ENCODE measurements around the gene WDR1. TPM values are rescaled to one million over a fixed set of nuclear protein-coding genes. Genes with fewer than 3 reads are reported as not detected.
A peak's percentile ranks its signal among the peaks of the same experiment; 100 is the strongest.

WDR1 gene
- total and polyA plus RNA-seq, 5 donors from 2014 or later, result 312 to 422 (median 356) TPM

DNA sequence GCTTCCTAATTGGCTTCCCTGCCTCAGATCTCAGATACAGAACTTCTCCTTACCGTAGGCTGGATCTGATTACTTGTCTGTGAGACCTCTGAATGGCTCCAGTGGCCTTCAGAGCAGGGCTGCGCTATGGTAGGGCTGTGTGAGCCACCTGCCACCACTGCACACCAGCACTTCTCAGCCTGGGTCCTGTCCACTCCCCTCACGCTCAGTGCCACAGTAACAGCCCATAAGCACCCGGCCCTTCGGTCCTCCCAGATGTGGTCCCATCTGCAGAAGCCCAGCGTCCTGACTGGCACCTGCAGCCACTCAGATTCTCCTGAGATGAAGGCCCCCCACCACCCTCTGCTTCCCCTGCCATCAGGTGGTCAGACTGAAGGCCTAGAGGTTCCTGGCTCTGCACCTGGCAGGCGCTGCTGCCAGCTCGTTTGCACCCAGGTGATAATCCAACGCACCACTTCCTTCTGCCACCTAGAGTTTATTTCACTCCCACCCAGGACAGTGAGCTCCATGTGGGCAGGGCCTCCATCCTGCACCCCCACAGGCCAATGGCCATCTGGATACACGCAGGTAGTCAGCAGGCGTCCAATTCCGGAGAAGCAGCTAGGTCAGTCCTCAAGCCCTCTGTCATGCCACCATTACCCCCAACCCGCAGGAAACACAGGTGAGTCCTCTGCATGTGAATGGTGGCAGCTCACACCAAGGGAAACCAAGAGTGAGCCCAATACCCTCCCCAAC is 5.4 kb downstream of the WDR1 start:
- Mint-ChIP-seq H3K9me3 (no peaks in the 10 kb centered on the region), H3K27ac (peak overlapping the region; percentile 92 to 96 (median 95)), H3K36me3 (peaks cover 59% of the 10 kb centered on the region), H3K4me1 (peaks cover 28 to 98% (median 72%) of the 10 kb centered on the region in 4 donors), H3K4me3 (peak overlapping the region; percentile 62 to 99 (median 76)), H3K27me3 (no peaks in the 10 kb centered on the region)
- DNase-seq, result no peak
- Histone ChIP-seq H3K36me3 (ENCODE audit: control insufficient read depth, insufficient read depth, low read length) (peaks cover 81% of the 10 kb centered on the region), H3K4me1 (ENCODE audit: control insufficient read depth, insufficient read depth, low read length, poor library complexity, severe bottlenecking) (peaks cover 97% of the 10 kb centered on the region), H3K9me3 (ENCODE audit: control insufficient read depth in 2 of 2, low read length in 2 of 2) (no peaks in the 10 kb centered on the region), H3K27me3 (ENCODE audit: control insufficient read depth, insufficient read depth, low read length) (no peaks in the 10 kb centered on the region), H3K27ac (ENCODE audit: insufficient read depth, low read length, poor library complexity, severe bottlenecking) (peak overlapping the region; percentile 52), H3K4me3 (ENCODE audit: low read depth, low read length) (peak overlapping the region; percentile 61)
- ATAC-seq (ENCODE audit: low read depth in 2 of 2), result no peak

DNA sequence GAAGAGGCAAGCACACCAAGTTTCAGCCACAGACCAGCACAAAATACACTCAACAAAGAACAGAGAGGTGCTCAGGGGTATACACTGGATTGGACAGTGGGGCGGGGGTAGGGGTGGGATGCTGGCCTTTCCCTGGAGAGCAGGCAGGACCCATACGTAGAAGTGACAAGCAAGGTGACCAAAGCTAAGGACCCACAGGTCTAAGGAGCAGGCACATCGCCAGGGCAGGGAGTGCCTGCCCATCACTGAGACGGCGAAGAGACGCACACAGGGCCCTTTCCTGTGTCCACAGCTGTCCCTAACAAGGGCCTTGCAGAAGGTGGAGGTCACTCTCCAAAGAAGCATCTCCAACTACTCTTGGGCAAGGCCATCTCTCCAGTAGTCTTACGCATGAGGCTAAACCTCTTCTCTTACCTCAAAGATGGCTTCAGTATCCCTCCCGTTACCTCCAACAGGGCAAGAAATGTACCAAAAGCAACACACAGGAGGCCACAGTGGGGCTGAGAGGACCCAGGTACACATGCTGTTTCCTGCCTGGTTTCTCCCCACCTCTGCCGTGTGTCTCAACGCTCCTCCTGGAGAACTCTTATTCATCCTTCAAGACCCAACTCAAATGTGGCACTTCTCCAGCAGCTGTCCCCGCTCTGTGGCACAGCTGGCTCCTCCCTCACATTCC is 6.5 kb downstream of the WDR1 start:
- DNase-seq (no peak), ATAC-seq (ENCODE audit: low read depth in 2 of 2) (no peak)
- peaks cover 58% of the 10 kb centered on the region for H3K36me3 Mint-ChIP-seq
- H3K4me1 ChIP-seq (ENCODE audit: control insufficient read depth, insufficient read depth, low read length, poor library complexity, severe bottlenecking), result peaks cover 100% of the 10 kb centered on the region
- no peaks in the 10 kb centered on the region for H3K9me3 Mint-ChIP-seq
- H3K9me3 ChIP-seq (ENCODE audit: control insufficient read depth in 2 of 2, low read length in 2 of 2), result no peaks in the 10 kb centered on the region
- no peaks in the 10 kb centered on the region for H3K27me3 ChIP-seq (ENCODE audit: control insufficient read depth, insufficient read depth, low read length)
- H3K4me3 Mint-ChIP-seq, result peak overlapping the region; percentile 78 to 99 (median 86)
- peak overlapping the region; percentile 92 to 96 (median 95) for H3K27ac Mint-ChIP-seq
- H3K27me3 Mint-ChIP-seq, result no peaks in the 10 kb centered on the region
- peak overlapping the region; percentile 61 for H3K4me3 ChIP-seq (ENCODE audit: low read depth, low read length)
- H3K27ac ChIP-seq (ENCODE audit: insufficient read depth, low read length, poor library complexity, severe bottlenecking), result peak overlapping the region; percentile 62
- peaks cover 28 to 100% (median 79%) of the 10 kb centered on the region in 4 donors for H3K4me1 Mint-ChIP-seq
- H3K36me3 ChIP-seq (ENCODE audit: control insufficient read depth, insufficient read depth, low read length), result peaks cover 77% of the 10 kb centered on the region

DNA sequence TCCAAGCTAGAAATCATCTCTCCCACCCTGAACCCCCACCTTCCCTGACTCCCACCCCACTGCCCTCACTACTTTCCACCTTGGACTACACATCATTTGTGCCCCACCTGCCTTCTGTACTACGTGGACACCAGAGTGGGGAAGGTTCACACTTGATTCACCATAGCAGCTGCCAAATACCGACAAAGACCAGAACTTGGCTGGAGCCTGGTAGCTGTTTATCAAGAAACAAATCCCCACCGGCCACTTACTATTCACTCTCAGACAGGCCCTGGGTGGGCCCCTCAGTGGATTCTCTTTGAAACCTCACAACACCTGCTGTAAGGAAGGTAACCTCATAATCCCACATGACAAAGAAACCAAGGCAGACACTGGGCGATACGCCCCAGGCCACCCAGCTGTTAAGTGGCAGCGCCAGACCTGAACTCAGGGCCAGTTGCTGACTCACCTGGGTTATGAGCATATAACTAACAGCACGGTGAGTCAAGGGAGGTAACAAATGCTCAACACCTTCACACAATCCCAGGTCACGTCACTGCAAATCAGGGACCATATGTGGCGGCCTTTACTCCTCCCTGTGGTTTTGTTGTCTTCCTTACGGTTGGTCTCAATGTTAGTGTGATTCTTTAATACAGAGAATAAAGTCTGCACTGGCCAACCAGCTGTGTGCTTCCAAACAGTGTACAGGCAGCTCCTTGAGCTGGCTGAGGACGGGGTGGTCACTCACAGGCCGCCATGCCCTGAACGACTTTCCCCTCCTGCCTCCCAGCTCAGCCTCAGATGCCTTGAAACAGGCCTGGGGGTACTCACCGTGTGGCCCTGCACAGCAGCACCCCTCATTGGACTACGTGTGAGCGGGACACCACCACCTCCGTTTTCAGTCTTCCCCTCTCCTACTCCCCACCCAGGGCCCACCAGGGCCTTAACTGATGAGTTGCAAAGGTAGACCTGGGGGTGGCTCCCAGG is 7.5 kb downstream of the WDR1 start:
- Mint-ChIP-seq H3K27me3 (no peaks in the 10 kb centered on the region), H3K9me3 (no peaks in the 10 kb centered on the region), H3K27ac (peak overlapping the region; percentile 92 to 96 (median 95)), H3K4me1 (peaks cover 29 to 100% (median 84%) of the 10 kb centered on the region in 4 donors), H3K4me3 (peak overlapping the region; percentile 78 to 99 (median 86)), H3K36me3 (peaks cover 62% of the 10 kb centered on the region)
- H3K27me3 ChIP-seq (ENCODE audit: control insufficient read depth, insufficient read depth, low read length), result no peaks in the 10 kb centered on the region
- H3K4me1 ChIP-seq (ENCODE audit: control insufficient read depth, insufficient read depth, low read length, poor library complexity, severe bottlenecking), result peaks cover 100% of the 10 kb centered on the region
- peaks cover 77% of the 10 kb centered on the region for H3K36me3 ChIP-seq (ENCODE audit: control insufficient read depth, insufficient read depth, low read length)
- DNase-seq (peak in 1 of 3 donors; percentile 43), ATAC-seq (ENCODE audit: low read depth in 2 of 2) (peak; percentile 16 to 40)
- H3K9me3 ChIP-seq (ENCODE audit: control insufficient read depth in 2 of 2, low read length in 2 of 2), result no peaks in the 10 kb centered on the region
- peak overlapping the region; percentile 50 for H3K4me3 ChIP-seq (ENCODE audit: low read depth, low read length)
- peak overlapping the region; percentile 62 for H3K27ac ChIP-seq (ENCODE audit: insufficient read depth, low read length, poor library complexity, severe bottlenecking)

DNA sequence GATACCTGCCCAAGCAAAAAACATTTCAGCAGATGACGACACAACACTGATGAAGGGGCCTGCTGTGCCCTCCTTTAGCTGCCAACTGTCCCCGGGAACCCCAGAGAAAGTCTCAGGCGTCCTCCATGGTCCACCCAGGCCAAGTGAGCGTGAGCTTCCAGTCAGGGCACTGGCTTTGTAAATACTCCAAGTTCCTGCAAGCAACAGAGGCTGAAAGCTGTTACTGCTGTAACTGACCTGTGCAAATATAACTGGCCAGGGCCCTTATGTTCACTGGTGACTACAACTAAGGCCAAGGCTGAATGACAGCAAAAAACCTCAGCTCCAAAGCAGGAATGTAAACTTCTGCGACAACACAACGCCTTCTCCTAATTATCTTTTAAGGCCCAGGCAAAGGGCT is 8.2 kb downstream of the WDR1 start:
- H3K4me3 Mint-ChIP-seq, result peak overlapping the region; percentile 78 to 99 (median 86)
- H3K9me3 Mint-ChIP-seq, result no peaks in the 10 kb centered on the region
- Histone ChIP-seq H3K4me3 (ENCODE audit: low read depth, low read length) (peak overlapping the region; percentile 48), H3K4me1 (ENCODE audit: control insufficient read depth, insufficient read depth, low read length, poor library complexity, severe bottlenecking) (peaks cover 96% of the 10 kb centered on the region), H3K27ac (ENCODE audit: insufficient read depth, low read length, poor library complexity, severe bottlenecking) (peak overlapping the region; percentile 75), H3K36me3 (ENCODE audit: control insufficient read depth, insufficient read depth, low read length) (peaks cover 72% of the 10 kb centered on the region), H3K27me3 (ENCODE audit: control insufficient read depth, insufficient read depth, low read length) (no peaks in the 10 kb centered on the region), H3K9me3 (ENCODE audit: control insufficient read depth in 2 of 2, low read length in 2 of 2) (no peaks in the 10 kb centered on the region)
- DNase-seq (no peak), ATAC-seq (ENCODE audit: low read depth in 2 of 2) (no peak)
- H3K36me3 Mint-ChIP-seq, result peaks cover 58% of the 10 kb centered on the region
- H3K27me3 Mint-ChIP-seq, result no peaks in the 10 kb centered on the region
- peaks cover 24 to 99% (median 84%) of the 10 kb centered on the region in 4 donors for H3K4me1 Mint-ChIP-seq
- peak overlapping the region; percentile 92 to 96 (median 95) for H3K27ac Mint-ChIP-seq

DNA sequence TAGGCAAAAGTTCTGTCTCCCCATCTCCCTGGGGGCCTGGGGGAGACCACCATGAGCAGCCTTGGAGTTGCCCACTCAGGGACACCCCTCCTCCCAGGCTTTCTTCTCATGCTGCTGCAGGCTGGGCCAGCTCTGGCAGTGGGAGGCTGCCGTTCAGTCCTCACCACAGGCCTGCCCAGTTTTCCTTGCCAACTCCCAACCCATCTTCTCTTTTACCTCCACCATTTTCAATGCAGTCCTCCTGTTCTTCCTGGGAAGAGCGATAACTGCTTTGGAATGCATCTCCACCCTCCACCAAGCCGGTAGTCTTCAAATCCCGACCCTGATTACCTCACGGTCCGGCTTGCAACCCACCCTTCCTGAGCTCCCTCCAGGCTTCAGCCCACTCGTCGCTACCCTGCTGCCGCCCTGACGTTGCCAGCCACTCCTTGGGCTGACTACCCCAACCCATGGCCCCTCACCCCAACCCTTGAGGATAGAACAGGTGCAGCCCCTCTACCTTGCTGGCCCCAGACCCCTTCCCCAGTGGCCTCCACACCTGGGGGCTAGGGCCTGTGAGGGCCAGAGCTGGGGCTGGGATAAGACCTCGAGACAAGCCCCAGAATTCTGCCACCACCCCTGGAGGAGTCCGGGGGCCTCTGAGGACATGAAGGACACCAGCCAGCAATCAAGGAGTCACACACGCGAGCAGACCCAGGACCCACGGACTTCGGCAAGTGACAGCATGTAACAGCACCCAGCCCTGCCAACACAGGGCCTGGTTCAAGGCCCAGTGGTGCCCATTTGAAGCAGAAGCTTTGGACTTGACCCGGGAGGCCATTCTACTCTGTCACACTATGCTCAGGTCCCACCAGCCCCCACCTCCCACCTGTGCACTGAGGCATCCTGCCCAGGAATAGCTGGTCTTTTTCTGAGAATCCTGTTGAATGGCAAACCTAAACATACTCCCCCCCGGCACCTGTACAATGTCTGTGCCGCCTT is 9.2 kb downstream of the WDR1 start:
- Mint-ChIP-seq H3K27me3 (no peaks in the 10 kb centered on the region), H3K36me3 (peaks cover 57% of the 10 kb centered on the region), H3K27ac (peak overlapping the region; percentile 92 to 95 (median 95)), H3K9me3 (no peaks in the 10 kb centered on the region), H3K4me1 (peaks cover 22 to 99% (median 84%) of the 10 kb centered on the region in 4 donors), H3K4me3 (peak overlapping the region; percentile 78 to 99 (median 86))
- peak overlapping the region; percentile 75 for H3K27ac ChIP-seq (ENCODE audit: insufficient read depth, low read length, poor library complexity, severe bottlenecking)
- no peak for DNase-seq
- no peaks in the 10 kb centered on the region for H3K9me3 ChIP-seq (ENCODE audit: control insufficient read depth in 2 of 2, low read length in 2 of 2)
- no peak for ATAC-seq (ENCODE audit: low read depth in 2 of 2)
- H3K4me3 ChIP-seq (ENCODE audit: low read depth, low read length), result peak overlapping the region; percentile 64
- no peaks in the 10 kb centered on the region for H3K27me3 ChIP-seq (ENCODE audit: control insufficient read depth, insufficient read depth, low read length)
- H3K36me3 ChIP-seq (ENCODE audit: control insufficient read depth, insufficient read depth, low read length), result peaks cover 72% of the 10 kb centered on the region
- H3K4me1 ChIP-seq (ENCODE audit: control insufficient read depth, insufficient read depth, low read length, poor library complexity, severe bottlenecking), result peaks cover 96% of the 10 kb centered on the region

DNA sequence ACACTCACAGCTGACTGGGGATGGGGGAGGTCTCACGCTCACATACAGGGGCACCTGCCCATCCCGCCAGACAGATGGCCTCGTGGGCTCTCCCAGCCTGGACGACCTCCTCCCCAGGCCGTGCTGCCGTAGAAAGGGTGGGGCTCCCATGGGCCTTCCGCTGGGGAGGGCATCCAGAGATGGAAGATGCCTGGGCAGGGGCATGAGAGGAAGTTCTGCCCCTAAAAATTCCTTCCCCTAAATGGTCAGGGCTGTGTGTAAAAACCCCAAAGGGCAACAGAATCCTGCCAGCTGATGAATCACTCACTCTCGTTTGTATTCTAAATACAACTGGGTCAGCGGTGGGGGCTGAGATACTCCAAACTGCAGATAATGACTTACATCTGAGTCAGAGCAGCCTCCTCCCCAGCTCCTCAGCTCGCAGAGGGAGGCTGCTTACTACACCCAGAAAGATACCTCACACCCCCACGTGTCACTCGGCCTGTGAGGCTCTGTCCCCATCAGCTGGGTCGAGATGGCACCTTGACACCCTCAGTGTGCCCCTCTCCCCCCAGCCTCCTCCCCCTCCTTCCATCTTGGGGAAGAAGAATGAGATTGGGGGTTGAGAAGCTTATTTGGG is 10.1 kb downstream of the WDR1 start:
- ATAC-seq (ENCODE audit: low read depth in 2 of 2) (peak; percentile 93), DNase-seq (peak in 2 of 3 donors; percentile 47 to 71)
- Histone ChIP-seq H3K9me3 (ENCODE audit: control insufficient read depth in 2 of 2, low read length in 2 of 2) (no peaks in the 10 kb centered on the region), H3K4me1 (ENCODE audit: control insufficient read depth, insufficient read depth, low read length, poor library complexity, severe bottlenecking) (peaks cover 95% of the 10 kb centered on the region), H3K4me3 (ENCODE audit: low read depth, low read length) (peak overlapping the region; percentile 64), H3K27me3 (ENCODE audit: control insufficient read depth, insufficient read depth, low read length) (no peaks in the 10 kb centered on the region), H3K36me3 (ENCODE audit: control insufficient read depth, insufficient read depth, low read length) (peaks cover 72% of the 10 kb centered on the region), H3K27ac (ENCODE audit: insufficient read depth, low read length, poor library complexity, severe bottlenecking) (peak overlapping the region; percentile 75)
- H3K27ac Mint-ChIP-seq, result peak overlapping the region; percentile 90 to 95 (median 92)
- no peaks in the 10 kb centered on the region for H3K27me3 Mint-ChIP-seq
- H3K9me3 Mint-ChIP-seq, result no peaks in the 10 kb centered on the region
- H3K4me3 Mint-ChIP-seq, result peak overlapping the region; percentile 66 to 86 (median 84)
- peaks cover 22 to 99% (median 84%) of the 10 kb centered on the region in 4 donors for H3K4me1 Mint-ChIP-seq
- peaks cover 55% of the 10 kb centered on the region for H3K36me3 Mint-ChIP-seq
